Keratinocyte (primary cell): Measurements from ENCODE around the gene DMPK. TPM values are rescaled to one million over a fixed set of nuclear protein-coding genes. Genes with fewer than 3 reads are reported as not detected.

ENCODE experiments used
- DNase-seq: peaks from one replicate; pipeline ENCODE4 v3.0.0-alpha.2; 2011; ENCODE audit warnings: low read depth, missing footprints, low spot score
- FAIRE-seq: peaks from 2 replicates; lab custom pipeline; 2011; peaks lifted over from hg19 to GRCh38; lab: Jason Lieb, UNC
- H2AFZ ChIP-seq: 2 replicates; pipeline ENCODE4 v1.6.0; 2012; ENCODE audit warnings: low read length, control low read depth, inconsistent platforms; ENCODE audit not compliant: control insufficient read depth
- H3K27ac ChIP-seq: 2 replicates; pipeline ENCODE4 v1.5.1; 2011; ENCODE audit warnings: low read length; ENCODE audit not compliant: control insufficient read depth, insufficient read depth
- H3K27me3 ChIP-seq: 3 replicates; pipeline ENCODE4 v1.6.0; 2011; ENCODE audit warnings: low read length; ENCODE audit not compliant: control insufficient read depth, insufficient read depth; ENCODE audit errors: extremely low read depth
- H3K36me3 ChIP-seq, 2 experiments: 2 replicates in 1 of 2; 3 replicates in 1 of 2; pipeline ENCODE4 v1.5.1; 2011; ENCODE audit warnings: low read length in 2 of 2, mild to moderate bottlenecking in 1 of 2; ENCODE audit not compliant: control insufficient read depth in 2 of 2, insufficient read depth in 2 of 2; ENCODE audit errors: extremely low read depth in 1 of 2
- H3K4me1 ChIP-seq: 3 replicates; pipeline ENCODE4 v1.5.1; 2011; ENCODE audit warnings: low read length; ENCODE audit not compliant: control insufficient read depth, insufficient read depth; ENCODE audit errors: extremely low read depth
- H3K4me2 ChIP-seq: 3 replicates; pipeline ENCODE4 v1.6.0; 2011; ENCODE audit warnings: low read depth, low read length; ENCODE audit not compliant: control insufficient read depth, insufficient read depth; ENCODE audit errors: extremely low read depth
- H3K4me3 ChIP-seq, 3 experiments: fragments of 200-600 bp in 1 of 3; sonication (generic) in 1 of 3; 2 replicates in 2 of 3; 3 replicates in 1 of 3; pipeline ENCODE4 v1.5.1; 2011 to 2016; ENCODE audit warnings: low read length in 3 of 3, mild to moderate bottlenecking in 3 of 3, control low read depth in 2 of 3, inconsistent platforms in 1 of 3, low read depth in 1 of 3, mixed read lengths in 1 of 3, mixed run types in 1 of 3, moderate library complexity in 1 of 3; ENCODE audit not compliant: control insufficient read depth in 2 of 3, insufficient read depth in 2 of 3; ENCODE audit errors: extremely low read depth in 1 of 3
- H3K79me2 ChIP-seq: 2 replicates; pipeline ENCODE4 v1.6.0; 2012; ENCODE audit warnings: low read length; ENCODE audit not compliant: control insufficient read depth, insufficient read depth
- H3K9ac ChIP-seq: 3 replicates; pipeline ENCODE4 v1.6.0; 2011; ENCODE audit warnings: low read length; ENCODE audit not compliant: control insufficient read depth, insufficient read depth; ENCODE audit errors: extremely low read depth
- H3K9me1 ChIP-seq: 3 replicates; pipeline ENCODE4 v1.6.0; 2011; ENCODE audit warnings: low read length; ENCODE audit not compliant: control insufficient read depth, insufficient read depth; ENCODE audit errors: extremely low read depth
- H3K9me3 ChIP-seq: 2 replicates; pipeline ENCODE4 v1.5.1; 2012; ENCODE audit warnings: low read depth, low read length; ENCODE audit not compliant: control insufficient read depth
- H4K20me1 ChIP-seq: 3 replicates; pipeline ENCODE4 v1.6.0; 2011; ENCODE audit warnings: low read length; ENCODE audit not compliant: control insufficient read depth, insufficient read depth; ENCODE audit errors: extremely low read depth
- CTCF ChIP-seq, 3 experiments: IDR thresholded peaks in 1 of 3; conservative IDR thresholded peaks in 1 of 3; optimal IDR thresholded peaks in 1 of 3; 2 replicates in 2 of 3; 3 replicates in 1 of 3; pipeline versions ENCODE3 to v1.5.1; 2011; ENCODE audit warnings: low read length in 3 of 3, mild to moderate bottlenecking in 3 of 3, moderate library complexity in 2 of 3, control low read depth in 1 of 3, inconsistent platforms in 1 of 3; ENCODE audit not compliant: insufficient read depth in 2 of 3; ENCODE audit errors: extremely low read depth in 1 of 3
- EZH2 ChIP-seq: IDR thresholded peaks from one replicate; pipeline ENCODE4 v1.6.1; 2012; ENCODE audit warnings: inconsistent platforms, mild to moderate bottlenecking, low read length, moderate library complexity
- dilution Hi-C: fragments of 300-500 bp; cut with MboI; formaldehyde crosslinking; loops from one replicate; pipeline ENCODE4 v1.7.0; 2020; ENCODE audit warnings: low sequenced_read_pairs; ENCODE audit not compliant: extremely low pct_ligation_motif_present
- polyA plus RNA-seq, 5 experiments: library from polyadenylated mRNA; depleted of rRNA in 3 of 5; stranded (reverse) in 3 of 5; stranded (forward) in 1 of 5; unstranded in 1 of 5; fragments of >200 nt; gene quantifications; 1 replicate in 1 of 5; 2 replicates in 3 of 5; 3 replicates in 1 of 5; pipeline versions ENCODE4 v1.2.1 to v1.2.3, GENCODE V29; 2011 to 2012; ENCODE audit warnings: missing spikeins in 2 of 5, low read depth in 1 of 5, low replicate concordance in 1 of 5

The DMPK gene
- polyA plus RNA-seq, 1 donor (not counting 4 experiments of a cell fraction or from before 2014, with no cell fraction given) = 7.0 TPM

GRCh38 chr19:45792470-45793177, 10.3 kb upstream of the DMPK start, which contains the start of gene DMWD:
Gene DMWD (minus strand): TSS chr19:45792845. CDS start chr19:45792756, 89 bp downstream.
- H3K27ac ChIP-seq = peak within 1 kb of the TSS; percentile 46
- peaks cover 19% of the 10 kb centered on the region for H3K79me2 ChIP-seq
- H4K20me1 ChIP-seq = no peaks in the 10 kb centered on the region
- FAIRE-seq (peak; percentile 78), DNase-seq (peak; percentile 87)
- peak within 1 kb of the TSS; percentile 83 to 95 (median 90) for H3K4me3 ChIP-seq
- H3K4me1 ChIP-seq = peaks cover 9% of the 10 kb centered on the region
- peaks cover 2 to 17% of the 10 kb centered on the region in 2 experiments for H3K36me3 ChIP-seq
- TF ChIP-seq EZH2 (no peak), CTCF (optimal IDR thresholded peaks at IDR 0.05 in 1 of 3, IDR thresholded peaks at IDR 0.05 in 1 of 3, conservative IDR thresholded peaks at IDR 0.05 in 1 of 3; ENCODE audit: extremely low read depth in 1 of 3, insufficient read depth in 2 of 3, low read length in 3 of 3) (peak in 1 of 3 experiments; percentile 12)
- no peaks in the 10 kb centered on the region for H3K9me1 ChIP-seq
- no peaks in the 10 kb centered on the region for H3K9me3 ChIP-seq
- H3K9ac ChIP-seq = peak within 1 kb of the TSS; percentile 76
- dilution Hi-C loops = no loop called here
- peak within 1 kb of the TSS; percentile 88 for H3K4me2 ChIP-seq
- H2AFZ ChIP-seq = no peak within 1 kb of the TSS
- H3K27me3 ChIP-seq = no peaks in the 10 kb centered on the region

GRCh38 chr19:45791744-45792469, 9.6 kb upstream of the DMPK start:
- Histone ChIP-seq H3K79me2 (peaks cover 19% of the 10 kb centered on the region), H2AFZ (no peak overlapping the region), H3K9me1 (no peaks in the 10 kb centered on the region), H3K4me2 (peak overlapping the region; percentile 88), H3K4me3 (peak overlapping the region; percentile 83 to 95 (median 90)), H4K20me1 (no peaks in the 10 kb centered on the region), H3K36me3 (peaks cover 3 to 23% of the 10 kb centered on the region in 2 experiments), H3K4me1 (peaks cover 9% of the 10 kb centered on the region), H3K27ac (peak overlapping the region; percentile 46), H3K9me3 (no peaks in the 10 kb centered on the region), H3K9ac (peak overlapping the region; percentile 76), H3K27me3 (no peaks in the 10 kb centered on the region)
- no peak for TF ChIP-seq EZH2
- no peak for TF ChIP-seq CTCF (optimal IDR thresholded peaks at IDR 0.05 in 1 of 3, IDR thresholded peaks at IDR 0.05 in 1 of 3, conservative IDR thresholded peaks at IDR 0.05 in 1 of 3; ENCODE audit: extremely low read depth in 1 of 3, insufficient read depth in 2 of 3, low read length in 3 of 3)
- dilution Hi-C loops = no loop called here
- DNase-seq (no peak), FAIRE-seq (no peak)
